Thyroid gland (tissue), 4 donors: ENCODE data around the gene NCBP1. TPM values are rescaled to one million over a fixed set of nuclear protein-coding genes. Genes with fewer than 3 reads are reported as not detected.

Source experiments
- DNase-seq, 2 donors: peaks; one replicate each; pipeline ENCODE4 v3.0.0-alpha.2; 2019
- H3K27ac ChIP-seq, 3 donors: fragments of 200-600 bp; sonication (generic); 1 replicate in 2 of 3; 2 replicates in 1 of 3; pipeline ENCODE4 v1.5.1; 2016 to 2019; ENCODE audit warnings: mild to moderate bottlenecking in 1 of 3, moderate library complexity in 1 of 3
- H3K27me3 ChIP-seq: fragments of 200-600 bp; sonication (generic); one replicate; pipeline ENCODE4 v1.5.1; 2019
- H3K36me3 ChIP-seq, 2 donors: fragments of 200-600 bp; sonication (generic); one replicate each; pipeline ENCODE4 v1.5.1; 2016 to 2019
- H3K4me1 ChIP-seq, 2 donors: fragments of 200-600 bp; sonication (generic); one replicate each; pipeline ENCODE4 v1.5.1; 2017 to 2019
- H3K4me3 ChIP-seq, 3 donors: fragments of 200-600 bp; sonication (generic); replicated peaks in 1 of 3; 1 replicate in 2 of 3; 2 replicates in 1 of 3; pipeline ENCODE4 v1.5.1; 2016; ENCODE audit warnings: mild to moderate bottlenecking in 1 of 3
- H3K9me3 ChIP-seq: fragments of 200-600 bp; sonication (generic); one replicate; pipeline ENCODE4 v1.5.1; 2017
- POLR2A ChIP-seq, 2 donors: fragments of 450-650 bp; IDR thresholded peaks; one replicate each; pipeline ENCODE4 v1.6.1; 2017; ENCODE audit warnings: antibody characterized with exemption in 2 of 2, mild to moderate bottlenecking in 2 of 2, moderate library complexity in 1 of 2
- WGBS, 2 donors: methylation state at CpG; one replicate each; pipeline ENCODE4 v1.1.5; 2017; 5-methylcytosine and 5-hydroxymethylcytosine counted together
- intact Hi-C: fragments of 100-400 bp; cut with DNase I; formaldehyde crosslinking; loops from one replicate; pipeline ENCODE4 v1.15.1; 2023
- total RNA-seq, 4 donors: library from RNA; depleted of rRNA; stranded (reverse); fragments of >200 nt; gene quantifications; one replicate each; pipeline ENCODE4 v1.2.3, GENCODE V29; 2016
- TF ChIP-seq, protein P1 (sequence below), 6 experiments: fragments of 200-600 bp in 3 of 6; fragments of 450-650 bp in 3 of 6; sonication (generic) in 3 of 6; IDR thresholded peaks; one replicate each; pipeline ENCODE4 v1.5.1; 2016 to 2019; ENCODE audit warnings: antibody characterized with exemption in 6 of 6, mild to moderate bottlenecking in 2 of 6, inconsistent platforms in 1 of 6, moderate library complexity in 1 of 6

The NCBP1 gene
- total RNA-seq, 4 donors from 2014 or later, result 25.7 to 40.4 (median 28.8) TPM

GRCh38 chr9:97659771-97660170 is 26.1 kb downstream of the NCBP1 start:
- Histone ChIP-seq H3K27ac (no peak overlapping the region), H3K36me3 (peaks cover 22 to 47% of the 10 kb centered on the region in 2 donors)
- 92 to 95% methylated on average over 3 of the region's 3 CpGs for WGBS, 2 donors

GRCh38 chr9:97660340-97660739 is 26.7 kb downstream of the NCBP1 start:
- Histone ChIP-seq H3K27ac (no peak overlapping the region), H3K27me3 (no peaks in the 10 kb centered on the region), H3K4me1 (no peaks in the 10 kb centered on the region), H3K4me3 (no peak overlapping the region), H3K36me3 (peaks cover 25 to 50% of the 10 kb centered on the region in 2 donors), H3K9me3 (no peaks in the 10 kb centered on the region)
- intact Hi-C loops, result no loop called here
- 58 to 60% methylated on average over 5 of the region's 5 CpGs for WGBS, 2 donors
- no peak for TF ChIP-seq POLR2A (IDR thresholded peaks at IDR 0.05)
- TF ChIP-seq, protein P1, sequence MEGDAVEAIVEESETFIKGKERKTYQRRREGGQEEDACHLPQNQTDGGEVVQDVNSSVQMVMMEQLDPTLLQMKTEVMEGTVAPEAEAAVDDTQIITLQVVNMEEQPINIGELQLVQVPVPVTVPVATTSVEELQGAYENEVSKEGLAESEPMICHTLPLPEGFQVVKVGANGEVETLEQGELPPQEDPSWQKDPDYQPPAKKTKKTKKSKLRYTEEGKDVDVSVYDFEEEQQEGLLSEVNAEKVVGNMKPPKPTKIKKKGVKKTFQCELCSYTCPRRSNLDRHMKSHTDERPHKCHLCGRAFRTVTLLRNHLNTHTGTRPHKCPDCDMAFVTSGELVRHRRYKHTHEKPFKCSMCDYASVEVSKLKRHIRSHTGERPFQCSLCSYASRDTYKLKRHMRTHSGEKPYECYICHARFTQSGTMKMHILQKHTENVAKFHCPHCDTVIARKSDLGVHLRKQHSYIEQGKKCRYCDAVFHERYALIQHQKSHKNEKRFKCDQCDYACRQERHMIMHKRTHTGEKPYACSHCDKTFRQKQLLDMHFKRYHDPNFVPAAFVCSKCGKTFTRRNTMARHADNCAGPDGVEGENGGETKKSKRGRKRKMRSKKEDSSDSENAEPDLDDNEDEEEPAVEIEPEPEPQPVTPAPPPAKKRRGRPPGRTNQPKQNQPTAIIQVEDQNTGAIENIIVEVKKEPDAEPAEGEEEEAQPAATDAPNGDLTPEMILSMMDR (IDR thresholded peaks at IDR 0.05), result no peak
- no peak for DNase-seq

More at GRCh38 chr9:97659771-97660170, 26.1 kb downstream of the NCBP1 start:
- Histone ChIP-seq H3K27me3 (no peaks in the 10 kb centered on the region), H3K4me3 (no peak overlapping the region), H3K4me1 (no peaks in the 10 kb centered on the region), H3K9me3 (no peaks in the 10 kb centered on the region)
- intact Hi-C loops, result no loop called here
- TF ChIP-seq POLR2A (IDR thresholded peaks at IDR 0.05), result no peak
- TF ChIP-seq, protein P1 (IDR thresholded peaks at IDR 0.05), result no peak
- no peak for DNase-seq

- no peak overlapping the region for H3K4me3 ChIP-seq
- TF ChIP-seq POLR2A (IDR thresholded peaks at IDR 0.05), result no peak
- TF ChIP-seq, protein P1 (IDR thresholded peaks at IDR 0.05), result no peak
- no peaks in the 10 kb centered on the region for H3K27me3 ChIP-seq
- H3K9me3 ChIP-seq, result no peaks in the 10 kb centered on the region
- H3K36me3 ChIP-seq, result peaks cover 26 to 48% of the 10 kb centered on the region in 2 donors
- no peaks in the 10 kb centered on the region for H3K4me1 ChIP-seq
- H3K27ac ChIP-seq, result no peak overlapping the region
- intact Hi-C loops, result no loop called here
- 95 to 99% methylated on average over 2 of the region's 2 CpGs for WGBS, 2 donors
- no peak for DNase-seq
Observed at GRCh38 chr9:97660847-97661246, 27.2 kb downstream of the NCBP1 start.

DNA sequence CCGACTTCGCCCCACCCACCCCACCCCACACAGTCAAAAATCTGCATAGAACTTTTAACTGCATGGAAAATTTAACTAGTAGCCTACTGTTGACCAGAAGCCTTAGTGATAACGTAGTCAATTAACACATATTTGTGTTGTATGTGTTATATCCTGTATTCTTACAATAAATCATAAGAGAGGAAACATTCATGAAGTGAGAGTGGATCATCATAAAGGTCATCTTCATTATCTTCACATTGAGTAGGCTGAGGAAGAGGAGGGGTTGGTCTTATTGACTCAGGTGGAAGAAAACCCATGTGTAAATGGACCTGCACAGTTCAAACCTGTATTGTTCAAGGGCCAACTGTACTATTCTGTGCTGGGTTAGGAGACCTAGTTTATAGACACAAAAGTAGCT is 32.1 kb downstream of the NCBP1 start:
- DNase-seq, result no peak
- Histone ChIP-seq H3K4me1 (peaks cover 14% of the 10 kb centered on the region in 2 donors), H3K27ac (no peak overlapping the region), H3K4me3 (no peak overlapping the region), H3K9me3 (no peaks in the 10 kb centered on the region), H3K36me3 (peaks cover 27 to 53% of the 10 kb centered on the region in 2 donors), H3K27me3 (no peaks in the 10 kb centered on the region)
- TF ChIP-seq, protein P1 (IDR thresholded peaks at IDR 0.05), result no peak
- no peak for TF ChIP-seq POLR2A (IDR thresholded peaks at IDR 0.05)
- intact Hi-C loops, result no loop called here
- WGBS, 2 donors, result 93 to 96% methylated on average over 3 of the region's 3 CpGs

DNA sequence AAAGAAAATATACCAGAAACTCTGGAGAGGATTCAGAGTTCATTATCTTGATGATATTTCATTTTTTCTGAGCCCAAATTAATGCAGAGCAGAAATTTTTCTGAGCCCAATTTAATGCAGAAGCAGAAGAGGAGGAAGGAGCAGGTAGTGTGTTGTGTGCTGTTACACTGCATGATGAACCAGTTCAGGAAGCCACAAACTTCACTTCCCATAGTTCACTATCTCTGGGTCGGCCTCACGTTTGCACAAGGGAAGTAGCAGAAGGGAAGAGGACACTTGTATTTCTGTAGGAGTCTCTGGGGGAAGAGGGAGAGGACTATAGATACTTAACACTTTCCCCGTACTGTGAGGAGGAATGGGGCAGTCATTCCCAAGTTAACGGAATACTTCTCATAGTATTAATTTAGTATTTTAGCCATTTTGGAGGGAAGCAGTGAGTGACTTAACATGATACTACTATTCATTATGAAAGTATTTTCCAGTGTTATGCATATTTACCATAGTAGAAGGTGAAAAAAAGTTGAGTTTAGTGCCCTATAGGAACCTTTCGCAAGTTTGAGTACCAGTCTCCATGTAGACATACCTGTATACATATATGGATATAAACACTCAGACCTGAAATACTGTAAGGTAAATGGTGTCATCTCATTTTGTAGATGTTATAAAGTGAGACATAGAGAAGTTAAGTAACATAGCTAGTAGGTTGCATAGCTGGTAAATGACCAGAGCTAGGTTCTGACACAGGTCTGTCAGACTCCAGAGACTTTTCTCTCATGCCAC is 33.5 kb downstream of the NCBP1 start:
- H3K4me3 ChIP-seq, result no peak overlapping the region
- intact Hi-C loops, result no loop called here
- WGBS, 2 donors, result 83% methylated on average over 5 of the region's 5 CpGs
- peaks cover 37 to 57% of the 10 kb centered on the region in 2 donors for H3K36me3 ChIP-seq
- no peaks in the 10 kb centered on the region for H3K27me3 ChIP-seq
- TF ChIP-seq, protein P1 (IDR thresholded peaks at IDR 0.05), result no peak
- TF ChIP-seq POLR2A (IDR thresholded peaks at IDR 0.05), result no peak
- H3K27ac ChIP-seq, result peak overlapping the region in 1 of 3 donors; percentile 87
- no peaks in the 10 kb centered on the region for H3K9me3 ChIP-seq
- peaks cover 14% of the 10 kb centered on the region in 2 donors for H3K4me1 ChIP-seq
- DNase-seq, result no peak
